Inferior parietal cortex (tissue), 1 donor: ENCODE data around the gene BET1L.
"Not testable (repeated sequence)": the region's sequence is repeated elsewhere in the genome, so short reads cannot be mapped to it uniquely, and the experiment has no call there.

Source experiments
- DNase-seq: peaks from one replicate; pipeline ENCODE4 v3.0.0-alpha.2; 2016; ENCODE audit errors: extremely low spot score

BET1L gene

DNA sequence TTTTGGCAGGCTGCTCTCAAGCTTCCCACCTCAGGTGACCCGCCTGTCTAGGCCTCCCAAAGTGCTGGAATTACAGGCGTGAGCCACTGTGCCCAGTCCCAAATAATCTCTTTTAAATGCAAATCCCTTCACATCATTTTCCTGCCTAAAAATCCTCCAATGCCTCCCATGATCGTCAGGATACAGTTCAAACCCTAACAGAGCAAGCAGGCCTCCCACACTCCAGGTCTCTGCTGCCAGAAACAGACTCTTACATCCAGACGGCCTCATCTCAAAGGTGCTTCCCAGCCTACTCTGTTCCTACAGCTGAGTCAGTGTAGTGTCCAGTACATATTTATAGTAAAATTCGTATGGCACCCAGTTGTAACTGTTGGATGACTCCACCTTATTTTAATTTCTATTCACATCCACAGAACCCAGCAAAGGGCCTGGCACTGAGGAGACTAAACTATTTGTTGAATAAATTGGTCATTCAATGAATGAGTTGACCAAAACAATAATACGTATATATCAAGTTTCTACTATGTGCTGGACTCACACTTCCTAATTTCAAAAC lies 20.7 kb upstream of the BET1L start:
- DNase-seq = no peak

DNA sequence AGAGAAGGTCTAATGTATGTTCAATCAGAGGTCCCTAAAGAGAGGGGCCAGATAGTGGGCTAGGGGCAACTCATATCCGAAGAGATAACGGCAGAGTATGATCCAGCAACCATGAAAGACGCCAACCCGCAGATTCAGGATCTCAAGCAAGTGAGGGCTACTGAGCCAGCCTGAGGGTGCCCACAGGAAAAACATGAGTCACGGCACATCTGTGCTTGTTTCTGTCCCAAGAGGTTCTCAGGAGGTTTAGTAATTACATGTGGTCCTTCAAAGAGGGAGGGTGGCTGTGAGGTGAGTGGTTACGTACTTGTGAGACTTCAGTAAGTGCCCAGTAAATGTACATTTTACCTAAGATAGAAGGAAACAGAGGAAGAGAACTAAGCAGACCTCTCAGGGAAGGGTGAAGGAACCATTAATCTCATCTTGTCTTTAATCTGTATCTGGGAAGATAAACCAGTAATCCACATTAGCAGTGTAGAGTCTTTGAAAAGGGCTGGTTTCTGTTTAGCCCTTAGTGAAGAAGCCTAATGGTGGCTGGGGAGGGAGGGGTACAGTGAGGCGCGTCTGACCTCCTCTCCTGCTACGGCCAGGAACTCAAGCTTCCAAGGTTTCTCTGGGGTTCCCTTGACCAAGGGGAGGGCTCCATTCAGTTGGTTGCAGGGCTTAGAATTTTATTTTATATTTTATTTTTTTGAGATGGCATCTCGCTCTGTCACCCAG lies 18.7 kb upstream of the BET1L start:
- no peak for DNase-seq

DNA sequence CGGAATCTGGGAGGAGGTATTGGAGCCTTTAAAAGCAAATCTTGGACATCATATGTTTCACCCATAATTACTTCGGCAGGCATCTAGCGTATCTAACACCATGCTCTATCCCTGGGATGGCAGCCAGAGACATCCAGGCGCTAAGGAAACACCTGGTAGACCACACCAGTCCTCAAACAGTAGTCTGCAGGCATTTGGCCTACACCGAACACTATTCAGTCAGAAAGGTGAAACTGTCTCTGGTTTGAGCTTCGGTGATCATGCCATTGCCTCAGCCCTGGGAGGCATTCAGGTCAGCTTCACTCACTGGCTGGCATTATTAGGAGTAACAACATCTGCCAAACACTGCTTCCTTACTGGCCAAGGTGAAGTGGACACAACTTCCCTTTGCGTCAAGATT lies 17.2 kb upstream of the BET1L start:
- DNase-seq = no peak

DNA sequence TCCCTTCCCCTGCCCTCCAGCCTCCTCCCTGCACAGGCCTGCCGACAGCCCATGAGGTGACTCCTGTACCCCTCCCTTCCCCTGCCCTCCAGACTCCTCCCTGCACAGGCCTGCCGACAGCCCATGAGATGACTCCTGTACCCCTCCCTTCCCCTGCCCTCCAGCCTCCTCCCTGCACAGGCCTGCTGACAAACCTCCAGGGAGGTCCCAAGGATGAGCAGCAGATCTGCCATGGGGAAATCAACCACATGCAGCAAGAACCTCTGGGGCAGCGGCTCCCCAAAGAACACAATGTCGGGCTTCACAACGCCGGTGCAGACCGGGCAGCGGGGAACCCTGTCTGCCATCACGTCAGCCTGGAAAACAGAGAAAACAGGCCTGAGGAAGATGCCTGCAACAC lies 16.7 kb upstream of the BET1L start:
- DNase-seq = no peak

DNA sequence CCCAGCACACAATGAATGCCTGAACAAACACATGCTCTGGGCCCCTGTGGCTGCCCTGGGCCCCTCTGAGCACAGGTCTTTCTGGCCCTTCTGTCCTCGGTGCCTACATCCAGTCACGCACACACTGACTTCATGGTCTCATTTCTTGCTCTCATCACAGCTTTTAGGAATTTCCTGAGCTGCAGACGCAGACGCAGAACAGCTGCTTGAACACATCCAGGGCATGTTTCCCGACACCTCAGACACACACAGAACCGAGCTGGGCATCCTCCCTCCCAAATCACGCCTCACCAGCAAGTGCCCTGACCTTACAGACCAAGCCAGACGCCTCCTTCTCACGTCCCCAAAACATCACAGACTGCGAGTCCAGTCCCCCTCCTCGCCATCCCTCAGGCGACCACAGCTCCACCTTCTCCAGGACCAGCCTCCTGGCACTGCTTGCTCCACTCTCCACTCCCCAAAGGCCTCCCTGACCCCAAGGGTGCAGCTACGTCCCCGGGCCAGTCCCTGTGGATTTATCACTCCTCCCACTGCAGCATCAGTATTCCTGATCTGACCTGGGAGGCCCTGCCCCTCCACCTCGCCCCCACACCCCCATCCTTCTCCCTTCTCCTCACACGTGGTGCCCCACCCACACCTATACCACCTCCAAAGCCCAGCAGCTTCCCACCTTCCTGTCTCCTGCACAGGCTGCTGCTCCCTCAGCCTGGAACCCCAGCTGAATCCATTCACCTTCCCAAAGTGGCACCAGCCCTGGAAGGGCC lies 16.0 kb upstream of the BET1L start:
- no peak for DNase-seq

- no peak for DNase-seq
Observed at GRCh38 chr11:221998-222789, 15.0 kb upstream of the BET1L start.

- DNase-seq = no peak
Observed at GRCh38 chr11:221539-221938, 14.3 kb upstream of the BET1L start.

DNA sequence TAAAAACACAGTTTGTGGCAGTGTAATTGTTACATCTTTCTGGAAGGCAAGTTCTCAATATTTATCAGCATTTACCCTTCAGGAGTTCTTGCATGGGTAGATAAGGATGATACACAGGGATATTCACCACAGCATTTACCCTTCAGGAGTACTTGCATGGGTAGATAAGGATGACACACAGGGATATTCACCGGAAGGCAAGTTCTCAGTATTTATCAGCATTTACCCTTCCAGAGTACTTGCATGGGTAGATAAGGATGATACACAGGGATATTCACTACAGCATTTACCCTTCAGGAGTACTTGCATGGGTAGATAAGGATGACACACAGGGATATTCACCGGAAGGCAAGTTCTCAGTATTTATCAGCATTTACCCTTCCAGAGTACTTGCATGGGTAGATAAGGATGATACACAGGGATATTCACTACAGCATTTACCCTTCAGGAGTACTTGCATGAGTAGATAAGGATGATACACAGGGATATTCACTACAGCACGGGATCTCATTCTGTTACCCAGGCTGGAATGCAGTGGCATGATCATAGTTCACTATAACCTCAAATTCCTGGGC lies 13.5 kb upstream of the BET1L start:
- not testable (repeated sequence) for DNase-seq

GRCh38 chr11:218815-219593 lies 11.8 kb upstream of the BET1L start:
- DNase-seq = no peak

DNA sequence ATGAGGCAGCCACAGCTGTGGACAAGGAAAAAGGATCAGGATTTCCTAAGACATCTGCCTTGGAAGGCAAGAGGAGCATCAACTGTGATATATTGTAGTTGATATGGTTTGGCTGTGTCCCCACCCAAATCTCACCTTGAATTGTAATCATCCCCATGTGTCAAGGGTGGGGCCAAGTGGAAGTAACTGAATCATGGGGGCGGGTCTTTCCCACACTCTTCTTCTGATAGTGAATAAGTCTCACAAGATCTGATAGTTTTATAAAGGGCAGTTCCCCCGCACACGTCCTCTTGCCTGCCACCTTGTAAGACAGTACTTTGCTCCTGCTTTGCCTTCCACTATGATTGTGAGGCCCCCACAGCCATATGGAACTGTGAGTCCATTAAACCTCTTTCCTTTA lies 10.5 kb upstream of the BET1L start:
- DNase-seq = no peak

DNA sequence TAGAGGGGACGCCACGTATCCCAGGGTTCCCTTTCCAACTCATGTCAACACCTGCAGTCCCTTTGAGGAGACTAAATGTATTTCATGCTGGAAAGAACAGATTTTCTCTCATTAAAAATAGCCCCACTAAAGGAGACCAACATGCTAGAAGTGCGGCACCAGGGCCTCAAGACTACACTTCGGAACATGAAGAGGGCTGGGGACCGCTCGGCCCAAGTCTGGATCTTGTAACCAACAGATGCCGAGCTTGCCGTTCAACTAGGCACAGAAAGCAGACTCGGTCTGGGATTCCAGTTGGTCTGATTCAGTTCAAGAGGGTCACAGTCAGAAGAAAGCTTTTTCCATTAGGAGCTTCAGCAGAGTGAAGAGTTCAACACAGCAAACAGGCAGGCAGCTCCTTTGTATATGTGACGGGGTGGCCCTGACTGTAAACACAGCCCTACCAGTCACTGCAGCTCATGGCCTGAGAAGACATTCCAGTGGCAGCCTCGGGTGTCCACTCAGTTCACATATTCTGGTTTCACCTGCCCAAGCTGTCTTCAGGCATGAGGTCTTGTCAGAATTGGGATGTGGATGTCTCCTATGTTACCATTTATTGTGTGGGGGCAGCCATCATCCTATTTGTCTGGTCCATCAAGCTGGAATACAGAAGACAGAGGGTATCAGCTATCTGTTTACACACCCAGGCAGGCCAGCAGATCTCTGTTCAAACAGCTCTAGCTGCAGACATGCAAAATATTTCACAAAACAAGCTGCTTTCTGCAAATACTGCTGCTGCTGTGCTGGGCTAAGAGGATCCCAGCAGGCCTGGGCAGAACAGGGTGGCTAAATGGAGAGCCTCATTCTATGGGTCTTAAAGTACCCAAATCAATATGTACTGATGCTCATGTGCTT lies 9.1 kb upstream of the BET1L start:
- DNase-seq = no peak

- DNase-seq = no peak
Observed at GRCh38 chr11:215581-216037, 8.4 kb upstream of the BET1L start.

DNA sequence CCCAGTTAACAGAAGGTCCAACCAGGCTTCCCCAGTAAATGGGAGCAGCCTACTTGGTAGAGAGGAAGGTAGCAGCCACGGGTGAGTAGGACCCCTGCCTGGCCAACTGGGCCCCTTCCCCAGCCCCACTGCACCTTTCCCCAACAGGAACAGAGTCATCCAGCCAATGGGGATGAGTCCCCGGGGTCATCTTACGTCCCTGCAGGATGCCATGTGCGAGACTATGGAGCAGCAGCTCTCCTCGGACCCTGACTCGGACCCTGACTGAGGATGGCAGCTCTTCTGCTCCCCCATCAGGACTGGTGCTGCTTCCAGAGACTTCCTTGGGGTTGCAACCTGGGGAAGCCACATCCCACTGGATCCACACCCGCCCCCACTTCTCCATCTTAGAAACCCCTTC lies 6.9 kb upstream of the BET1L start:
- DNase-seq = no peak

DNA sequence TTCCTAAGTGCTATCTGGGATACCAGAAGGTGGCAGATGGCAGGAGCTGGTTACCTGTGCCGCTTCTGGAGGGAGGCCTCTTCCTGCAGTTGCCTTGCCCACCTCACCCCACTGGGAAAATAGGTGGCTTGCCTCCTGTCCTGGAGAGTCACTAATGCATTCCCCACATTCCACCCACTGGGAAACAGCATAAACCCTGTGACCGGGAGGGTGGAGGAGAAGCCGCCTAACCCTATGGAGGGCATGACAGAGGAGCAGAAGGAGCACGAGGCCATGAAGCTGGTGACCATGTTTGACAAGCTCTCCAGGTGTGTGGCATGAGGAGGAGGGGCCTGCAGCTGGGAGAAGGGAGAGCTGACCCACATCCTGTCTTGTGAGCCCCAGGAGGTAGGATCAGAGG lies 5.9 kb upstream of the BET1L start:
- no peak for DNase-seq

- no peak for DNase-seq
Observed at GRCh38 chr11:212150-213100, 5.2 kb upstream of the BET1L start.

DNA sequence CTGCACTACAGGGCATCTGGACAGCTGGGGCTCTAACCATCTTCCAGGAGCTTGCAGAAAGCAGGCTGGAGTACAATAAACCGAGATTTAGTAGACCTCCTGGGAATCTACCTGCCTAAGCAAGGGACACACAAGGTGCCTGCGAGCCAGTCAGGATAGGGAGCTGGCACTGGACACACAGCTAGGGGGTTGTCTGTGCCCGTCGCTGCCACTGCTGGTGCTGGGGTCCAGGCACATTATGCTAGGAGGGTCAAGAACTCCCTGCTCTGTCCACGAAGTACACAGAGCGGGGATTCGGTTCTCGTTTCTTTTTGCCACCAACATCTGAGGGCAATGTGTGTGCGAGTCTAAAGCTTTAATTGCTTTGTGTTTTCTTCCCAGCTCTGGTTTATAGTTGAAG lies 4.5 kb upstream of the BET1L start:
- DNase-seq = no peak

DNA sequence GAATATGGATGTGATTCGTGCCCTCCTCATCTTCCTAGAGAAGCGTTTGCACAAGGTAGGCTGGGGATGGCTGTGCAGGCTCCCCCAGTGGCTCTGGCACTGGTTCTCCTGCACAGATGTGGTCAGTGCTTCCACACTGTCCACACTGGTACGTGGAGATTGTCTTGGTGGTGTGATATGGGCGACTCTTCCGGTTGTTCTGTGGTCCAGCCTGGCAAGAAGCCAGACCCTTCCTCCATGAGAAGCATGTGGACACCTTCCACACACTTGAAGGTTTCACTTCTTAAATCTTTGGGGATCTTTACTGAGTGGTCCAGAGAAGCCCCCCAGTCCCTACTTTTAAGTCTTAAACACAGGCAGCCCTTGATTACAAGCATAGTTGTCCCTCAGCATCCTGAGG lies 4.1 kb upstream of the BET1L start:
- DNase-seq = no peak

DNA sequence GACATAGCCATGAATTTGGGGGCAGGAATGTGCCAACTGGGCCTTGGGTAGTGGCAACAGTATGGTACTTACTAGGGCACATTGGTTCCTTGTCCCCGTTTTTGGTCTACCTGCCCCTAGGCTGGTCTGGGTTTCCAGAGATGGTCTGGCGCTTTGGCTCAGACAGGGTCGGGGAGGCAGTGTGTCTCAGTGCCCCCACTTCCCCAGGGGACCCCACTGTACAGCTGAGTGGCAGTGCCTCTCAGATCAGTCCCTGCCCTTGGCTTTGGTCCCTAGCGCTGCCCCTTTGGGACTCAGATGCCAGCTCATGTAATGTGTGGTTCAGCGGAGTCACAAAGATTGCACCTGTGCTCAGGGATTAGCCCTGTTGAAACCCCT lies 3.6 kb upstream of the BET1L start:
- no peak for DNase-seq
